ENCODE data around the gene KCNA10.
A peak's percentile ranks its signal among the peaks of the same experiment; 100 is the strongest.

Gene KCNA10

DNA sequence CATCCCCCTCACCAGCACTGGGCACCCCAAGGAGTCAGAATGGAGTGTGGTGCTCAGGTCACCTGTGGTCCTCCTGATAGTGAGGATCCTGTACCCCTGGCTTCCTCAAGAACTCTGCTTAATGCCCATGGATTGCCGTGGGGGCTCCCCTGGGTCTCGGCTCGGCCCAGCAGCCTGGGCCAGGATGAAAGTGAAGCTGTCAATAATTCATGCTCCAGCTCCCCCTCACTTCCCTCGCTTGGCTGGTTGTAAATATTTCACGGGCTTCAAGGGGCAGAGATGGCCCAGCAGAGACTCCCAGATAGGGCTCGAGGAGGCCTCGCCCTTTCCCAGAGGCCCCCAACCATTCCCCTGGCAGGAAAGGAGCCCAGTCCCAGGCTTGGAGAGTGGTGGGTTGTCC lies 42.6 kb upstream of the KCNA10 start:
- DNase-seq, result no peak
- Histone ChIP-seq H2AFZ (ENCODE audit: low read depth, low read length) (no peak overlapping the region), H3K36me3 (ENCODE audit: control insufficient read depth in 1 of 2, insufficient read depth in 2 of 2, low read depth in 1 of 2, low read length in 2 of 2) (no peaks in the 10 kb centered on the region), H3K4me3 (ENCODE audit: insufficient read depth in 1 of 2, low read depth in 1 of 2, low read length in 2 of 2) (no peak overlapping the region), H3K27ac (ENCODE audit: low read length, poor library complexity, severe bottlenecking) (no peak overlapping the region), H2AK5ac (ENCODE audit: low read length, severe bottlenecking) (no peak overlapping the region), H3K79me1 (replicated peaks; ENCODE audit: low read length, poor library complexity, severe bottlenecking) (no peaks in the 10 kb centered on the region), H3K18ac (ENCODE audit: low read depth in 1 of 2, low read length in 2 of 2) (no peak overlapping the region), H3K9me3 (ENCODE audit: control insufficient read depth, low read length) (no peaks in the 10 kb centered on the region), H3K4me1 (ENCODE audit: control insufficient read depth, insufficient read depth, low read depth, low read length) (no peaks in the 10 kb centered on the region), H4K91ac (ENCODE audit: low read length) (no peak overlapping the region), H3K4me2 (ENCODE audit: low read length, poor library complexity, severe bottlenecking) (no peak overlapping the region), H2BK5ac (ENCODE audit: low read depth, low read length, poor library complexity, severe bottlenecking) (no peak overlapping the region), H3K9ac (ENCODE audit: low read length) (no peak overlapping the region), H2BK12ac (ENCODE audit: low read length in 2 of 2) (no peak overlapping the region), H3K27me3 (ENCODE audit: control insufficient read depth in 1 of 2, insufficient read depth in 1 of 2, low read length in 2 of 2) (peaks cover 26 to 77% of the 10 kb centered on the region in 2 experiments), H3K14ac (ENCODE audit: low read length in 2 of 2) (no peak overlapping the region), H3K23ac (ENCODE audit: low read length in 2 of 2) (no peak overlapping the region), H2BK15ac (ENCODE audit: low read depth, poor library complexity, severe bottlenecking) (no peak overlapping the region), H3K4ac (ENCODE audit: low read depth in 1 of 2, low read length in 2 of 2) (no peak overlapping the region), H4K8ac (ENCODE audit: low read length) (no peak overlapping the region), H2BK120ac (ENCODE audit: low read depth, low read length) (no peak overlapping the region)
- 61% methylated on average over 7 of the region's 7 CpGs for WGBS

DNA sequence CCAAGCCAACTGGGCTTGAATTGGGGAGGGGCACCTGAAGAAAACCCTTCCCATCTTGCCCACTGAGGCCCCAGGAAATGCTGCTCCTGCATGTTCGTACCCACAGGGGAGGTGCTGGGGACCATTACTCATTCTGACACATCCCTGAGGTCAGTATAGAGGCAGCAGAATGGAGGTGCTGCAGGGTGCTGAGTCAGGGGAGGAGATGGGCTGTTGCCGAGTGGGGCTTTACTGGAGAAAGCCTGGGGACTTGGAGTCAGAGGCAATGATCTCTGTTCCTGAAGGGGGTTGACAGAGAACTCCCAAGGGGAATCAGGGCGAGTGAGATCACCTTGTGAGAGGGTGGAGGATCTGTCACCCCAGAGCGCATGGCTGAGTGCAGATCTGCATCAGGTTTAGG lies 40.2 kb upstream of the KCNA10 start:
- H2BK5ac ChIP-seq (ENCODE audit: low read depth, low read length, poor library complexity, severe bottlenecking), result no peak overlapping the region
- H2BK15ac ChIP-seq (ENCODE audit: low read depth, poor library complexity, severe bottlenecking), result no peak overlapping the region
- H2AFZ ChIP-seq (ENCODE audit: low read depth, low read length), result no peak overlapping the region
- H2BK120ac ChIP-seq (ENCODE audit: low read depth, low read length), result no peak overlapping the region
- H3K4me1 ChIP-seq (ENCODE audit: control insufficient read depth, insufficient read depth, low read depth, low read length), result peaks cover 6% of the 10 kb centered on the region
- H4K8ac ChIP-seq (ENCODE audit: low read length), result no peak overlapping the region
- H3K9ac ChIP-seq (ENCODE audit: low read length), result no peak overlapping the region
- 49% methylated on average over 4 of the region's 4 CpGs for WGBS
- H3K23ac ChIP-seq (ENCODE audit: low read length in 2 of 2), result no peak overlapping the region
- no peak overlapping the region for H3K14ac ChIP-seq (ENCODE audit: low read length in 2 of 2)
- no peak overlapping the region for H3K4me2 ChIP-seq (ENCODE audit: low read length, poor library complexity, severe bottlenecking)
- no peak overlapping the region for H2BK12ac ChIP-seq (ENCODE audit: low read length in 2 of 2)
- H3K27ac ChIP-seq (ENCODE audit: low read length, poor library complexity, severe bottlenecking), result no peak overlapping the region
- H3K79me1 ChIP-seq (replicated peaks; ENCODE audit: low read length, poor library complexity, severe bottlenecking), result no peaks in the 10 kb centered on the region
- H3K9me3 ChIP-seq (ENCODE audit: control insufficient read depth, low read length), result no peaks in the 10 kb centered on the region
- H3K18ac ChIP-seq (ENCODE audit: low read depth in 1 of 2, low read length in 2 of 2), result no peak overlapping the region
- no peak overlapping the region for H4K91ac ChIP-seq (ENCODE audit: low read length)
- no peak for DNase-seq
- H3K4me3 ChIP-seq (ENCODE audit: insufficient read depth in 1 of 2, low read depth in 1 of 2, low read length in 2 of 2), result no peak overlapping the region
- H2AK5ac ChIP-seq (ENCODE audit: low read length, severe bottlenecking), result no peak overlapping the region
- peaks cover 51 to 79% of the 10 kb centered on the region in 2 experiments for H3K27me3 ChIP-seq (ENCODE audit: control insufficient read depth in 1 of 2, insufficient read depth in 1 of 2, low read length in 2 of 2)
- no peak overlapping the region for H3K4ac ChIP-seq (ENCODE audit: low read depth in 1 of 2, low read length in 2 of 2)
- H3K36me3 ChIP-seq (ENCODE audit: control insufficient read depth in 1 of 2, insufficient read depth in 2 of 2, low read depth in 1 of 2, low read length in 2 of 2), result peaks cover 0 to 3% of the 10 kb centered on the region in 2 experiments

DNA sequence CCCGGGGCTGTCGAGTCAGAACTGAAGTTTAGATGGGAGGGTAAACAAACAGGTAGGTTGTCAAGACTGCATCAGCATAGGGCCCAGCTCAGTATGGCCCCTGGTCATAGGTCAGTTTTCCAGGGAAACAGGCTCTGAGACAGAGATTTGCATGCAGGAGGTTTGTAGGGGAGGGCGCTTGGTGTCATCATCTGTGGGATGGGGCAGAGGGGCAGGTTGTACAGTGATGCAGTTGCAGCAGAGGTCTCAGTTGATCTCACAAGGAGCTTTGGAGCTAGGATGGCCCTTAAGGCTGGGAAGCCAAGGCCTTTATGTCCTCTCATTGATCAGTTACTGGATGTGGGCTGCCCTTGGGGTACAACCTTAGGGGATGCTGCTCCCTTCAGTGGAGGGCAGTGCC lies 38.5 kb upstream of the KCNA10 start:
- H3K9me3 ChIP-seq (ENCODE audit: control insufficient read depth, low read length), result no peaks in the 10 kb centered on the region
- H3K18ac ChIP-seq (ENCODE audit: low read depth in 1 of 2, low read length in 2 of 2), result no peak overlapping the region
- no peak overlapping the region for H3K9ac ChIP-seq (ENCODE audit: low read length)
- H3K36me3 ChIP-seq (ENCODE audit: control insufficient read depth in 1 of 2, insufficient read depth in 2 of 2, low read depth in 1 of 2, low read length in 2 of 2), result peaks cover 0 to 3% of the 10 kb centered on the region in 2 experiments
- peaks cover 53 to 85% of the 10 kb centered on the region in 2 experiments for H3K27me3 ChIP-seq (ENCODE audit: control insufficient read depth in 1 of 2, insufficient read depth in 1 of 2, low read length in 2 of 2)
- H3K4me1 ChIP-seq (ENCODE audit: control insufficient read depth, insufficient read depth, low read depth, low read length), result peaks cover 6% of the 10 kb centered on the region
- H3K4me3 ChIP-seq (ENCODE audit: insufficient read depth in 1 of 2, low read depth in 1 of 2, low read length in 2 of 2), result no peak overlapping the region
- no peak overlapping the region for H3K4ac ChIP-seq (ENCODE audit: low read depth in 1 of 2, low read length in 2 of 2)
- H3K14ac ChIP-seq (ENCODE audit: low read length in 2 of 2), result no peak overlapping the region
- H3K4me2 ChIP-seq (ENCODE audit: low read length, poor library complexity, severe bottlenecking), result no peak overlapping the region
- H4K91ac ChIP-seq (ENCODE audit: low read length), result peak overlapping the region; percentile 22
- 76% methylated on average over 3 of the region's 3 CpGs for WGBS
- no peak overlapping the region for H2AK5ac ChIP-seq (ENCODE audit: low read length, severe bottlenecking)
- no peak overlapping the region for H3K27ac ChIP-seq (ENCODE audit: low read length, poor library complexity, severe bottlenecking)
- H3K79me1 ChIP-seq (replicated peaks; ENCODE audit: low read length, poor library complexity, severe bottlenecking), result no peaks in the 10 kb centered on the region
- no peak overlapping the region for H3K23ac ChIP-seq (ENCODE audit: low read length in 2 of 2)
- H2BK5ac ChIP-seq (ENCODE audit: low read depth, low read length, poor library complexity, severe bottlenecking), result no peak overlapping the region
- H2BK15ac ChIP-seq (ENCODE audit: low read depth, poor library complexity, severe bottlenecking), result no peak overlapping the region
- H2BK12ac ChIP-seq (ENCODE audit: low read length in 2 of 2), result no peak overlapping the region
- H2BK120ac ChIP-seq (ENCODE audit: low read depth, low read length), result no peak overlapping the region
- no peak overlapping the region for H4K8ac ChIP-seq (ENCODE audit: low read length)
- DNase-seq, result no peak
- H2AFZ ChIP-seq (ENCODE audit: low read depth, low read length), result no peak overlapping the region

DNA sequence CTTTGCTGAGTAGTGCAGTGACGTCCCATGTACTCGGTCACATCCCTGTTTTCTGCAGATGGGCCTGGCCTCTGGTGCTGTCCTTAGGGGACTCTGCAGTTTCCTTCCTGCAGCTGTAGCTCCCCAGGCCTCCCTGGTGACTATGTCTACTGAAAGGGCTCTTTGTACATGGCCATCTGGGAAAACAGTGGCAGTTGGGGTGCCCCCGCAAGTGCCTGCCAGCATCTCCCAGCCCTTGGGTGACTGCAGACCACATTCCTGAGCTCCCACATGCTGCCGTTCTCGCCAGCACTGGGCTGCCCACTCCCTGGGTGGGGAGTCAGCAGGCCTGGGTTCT lies 37.5 kb upstream of the KCNA10 start:
- WGBS, result 78% methylated on average over 5 of the region's 5 CpGs
- H3K23ac ChIP-seq (ENCODE audit: low read length in 2 of 2), result peak overlapping the region in 1 of 2 experiments; percentile 43
- H2BK5ac ChIP-seq (ENCODE audit: low read depth, low read length, poor library complexity, severe bottlenecking), result no peak overlapping the region
- no peak overlapping the region for H3K18ac ChIP-seq (ENCODE audit: low read depth in 1 of 2, low read length in 2 of 2)
- H4K91ac ChIP-seq (ENCODE audit: low read length), result no peak overlapping the region
- H3K14ac ChIP-seq (ENCODE audit: low read length in 2 of 2), result no peak overlapping the region
- H2BK12ac ChIP-seq (ENCODE audit: low read length in 2 of 2), result no peak overlapping the region
- H3K4me2 ChIP-seq (ENCODE audit: low read length, poor library complexity, severe bottlenecking), result no peak overlapping the region
- no peak overlapping the region for H2AFZ ChIP-seq (ENCODE audit: low read depth, low read length)
- H2AK5ac ChIP-seq (ENCODE audit: low read length, severe bottlenecking), result no peak overlapping the region
- no peak for DNase-seq
- H3K4me3 ChIP-seq (ENCODE audit: insufficient read depth in 1 of 2, low read depth in 1 of 2, low read length in 2 of 2), result no peak overlapping the region
- no peak overlapping the region for H2BK15ac ChIP-seq (ENCODE audit: low read depth, poor library complexity, severe bottlenecking)
- no peak overlapping the region for H4K8ac ChIP-seq (ENCODE audit: low read length)
- no peak overlapping the region for H3K4ac ChIP-seq (ENCODE audit: low read depth in 1 of 2, low read length in 2 of 2)
- H3K36me3 ChIP-seq (ENCODE audit: control insufficient read depth in 1 of 2, insufficient read depth in 2 of 2, low read depth in 1 of 2, low read length in 2 of 2), result peaks cover 0 to 3% of the 10 kb centered on the region in 2 experiments
- peaks cover 6% of the 10 kb centered on the region for H3K4me1 ChIP-seq (ENCODE audit: control insufficient read depth, insufficient read depth, low read depth, low read length)
- no peak overlapping the region for H2BK120ac ChIP-seq (ENCODE audit: low read depth, low read length)
- H3K79me1 ChIP-seq (replicated peaks; ENCODE audit: low read length, poor library complexity, severe bottlenecking), result no peaks in the 10 kb centered on the region
- no peak overlapping the region for H3K27ac ChIP-seq (ENCODE audit: low read length, poor library complexity, severe bottlenecking)
- no peaks in the 10 kb centered on the region for H3K9me3 ChIP-seq (ENCODE audit: control insufficient read depth, low read length)
- H3K27me3 ChIP-seq (ENCODE audit: control insufficient read depth in 1 of 2, insufficient read depth in 1 of 2, low read length in 2 of 2), result peaks cover 51 to 85% of the 10 kb centered on the region in 2 experiments
- H3K9ac ChIP-seq (ENCODE audit: low read length), result no peak overlapping the region

Data from mesenchymal stem cell (in vitro differentiated cells and primary cell).